Lung (tissue), 12 donors: ENCODE results near the gene STON1. TPM values are rescaled to one million over a fixed set of nuclear protein-coding genes. Genes with fewer than 3 reads are reported as not detected.
A peak's percentile ranks its signal among the peaks of the same experiment; 100 is the strongest.

Experiments
- ATAC-seq: fragments of 200-7000 bp; cut with Tn5 transposase; one replicate; pipeline ENCODE4 v1.9.1; 2020; ENCODE audit warnings: moderate number of reproducible peaks; ENCODE audit not compliant: insufficient read depth, low FRiP score
- DNase-seq, 3 donors: peaks; one replicate each; pipeline ENCODE4 v3.0.0-alpha.2; 2013 to 2017
- H3K27ac ChIP-seq, 2 donors: one replicate each; pipeline ENCODE4 v1.5.1; 2013; ENCODE audit warnings: mild to moderate bottlenecking in 2 of 2, moderate library complexity in 2 of 2, control low read depth in 1 of 2, inconsistent platforms in 1 of 2, low read depth in 1 of 2, low read length in 1 of 2
- H3K27me3 ChIP-seq, 3 donors: one replicate each; pipeline ENCODE4 v1.5.1; 2013; ENCODE audit warnings: low read length in 2 of 3; ENCODE audit not compliant: control insufficient read depth in 3 of 3, insufficient read depth in 3 of 3
- H3K36me3 ChIP-seq, 4 donors: one replicate each; pipeline ENCODE4 v1.5.1; 2013; ENCODE audit warnings: low read length in 4 of 4, mild to moderate bottlenecking in 1 of 4, moderate library complexity in 1 of 4; ENCODE audit not compliant: control insufficient read depth in 4 of 4, insufficient read depth in 4 of 4
- H3K4me1 ChIP-seq, 5 donors: one replicate each; pipeline ENCODE4 v1.5.1; 2013; ENCODE audit warnings: low read length in 5 of 5, mild to moderate bottlenecking in 2 of 5, moderate library complexity in 1 of 5; ENCODE audit not compliant: control insufficient read depth in 5 of 5, insufficient read depth in 5 of 5
- H3K4me3 ChIP-seq: one replicate; pipeline ENCODE4 v1.5.1; 2013; ENCODE audit warnings: mild to moderate bottlenecking, control low read depth, moderate library complexity
- H3K9ac ChIP-seq, 2 donors: one replicate each; pipeline ENCODE4 v1.5.1; 2013; ENCODE audit warnings: low read length in 2 of 2, control low read depth in 1 of 2; ENCODE audit not compliant: insufficient read depth in 1 of 2
- H3K9me3 ChIP-seq, 4 donors: one replicate each; pipeline ENCODE4 v1.5.1; 2013; ENCODE audit warnings: low read length in 3 of 4, mild to moderate bottlenecking in 1 of 4, moderate library complexity in 1 of 4; ENCODE audit not compliant: control insufficient read depth in 4 of 4, insufficient read depth in 3 of 4
- WGBS, 2 donors: extraction: QIAGEN DNeasy Blood & Tissue Kit; methylation state at CpG; one replicate each; pipeline ENCODE4 v1.1.7; 2013; 5-methylcytosine and 5-hydroxymethylcytosine counted together
- polyA plus RNA-seq, 2 donors: library from polyadenylated mRNA; stranded (reverse); fragments of 200-250 nt; gene quantifications; one replicate each; pipeline ENCODE4 v1.2.1, GENCODE V29; 2013
- total RNA-seq, 2 donors: library from RNA; depleted of rRNA in 1 of 2; stranded (reverse); fragments of >200 nt in 1 of 2; gene quantifications; one replicate each; pipeline ENCODE4 v1.2.1, GENCODE V29; 2014 to 2021
- TF ChIP-seq, protein P1 (sequence below): IDR thresholded peaks from 2 replicates; pipeline ENCODE4 v1.5.1; 2012; ENCODE audit warnings: mild to moderate bottlenecking; ENCODE audit errors: control extremely low read depth, extremely low read depth
- donor health status: control.
- donor health status: control.
- donor health status: Bipolar disorder and iron deficiency.
- donor health status: healthy.
- donor health status: DM: yes; HTN: yes; CAD: no.

Gene STON1
- total and polyA plus RNA-seq, 4 donors: 3.8 to 35.2 (median 10.5) TPM

DNA sequence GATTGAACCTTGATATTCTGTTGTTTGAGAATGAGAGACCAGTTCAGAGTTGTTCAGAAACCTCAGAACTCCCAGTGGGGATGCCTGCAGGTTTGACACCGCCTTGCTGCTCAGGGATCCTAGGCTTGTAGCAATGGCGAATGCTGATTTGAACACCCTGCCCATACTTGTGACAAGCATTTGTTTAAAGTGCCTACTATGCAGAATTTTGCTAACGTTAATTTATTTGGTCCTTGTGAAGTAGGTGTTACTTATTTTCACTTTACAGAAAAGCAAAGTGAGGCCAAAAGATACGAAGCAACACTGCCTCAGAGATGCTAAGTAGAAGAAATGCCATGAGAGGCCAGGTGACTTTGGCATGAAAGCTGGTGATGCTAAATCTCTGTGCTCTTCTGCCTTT lies 32.3 kb downstream of the STON1 start:
- H3K36me3 ChIP-seq: peaks cover 0 to 3% (median 0%) of the 10 kb centered on the region in 4 donors

GRCh38 chr2:48566592-48567310 lies 36.8 kb downstream of the STON1 start:
- no peak overlapping the region for H3K27ac ChIP-seq
- peak; percentile 61 to 72 (median 61) for DNase-seq

More for the DNA sequence above, 32.3 kb downstream of the STON1 start:
- TF ChIP-seq, protein P1, sequence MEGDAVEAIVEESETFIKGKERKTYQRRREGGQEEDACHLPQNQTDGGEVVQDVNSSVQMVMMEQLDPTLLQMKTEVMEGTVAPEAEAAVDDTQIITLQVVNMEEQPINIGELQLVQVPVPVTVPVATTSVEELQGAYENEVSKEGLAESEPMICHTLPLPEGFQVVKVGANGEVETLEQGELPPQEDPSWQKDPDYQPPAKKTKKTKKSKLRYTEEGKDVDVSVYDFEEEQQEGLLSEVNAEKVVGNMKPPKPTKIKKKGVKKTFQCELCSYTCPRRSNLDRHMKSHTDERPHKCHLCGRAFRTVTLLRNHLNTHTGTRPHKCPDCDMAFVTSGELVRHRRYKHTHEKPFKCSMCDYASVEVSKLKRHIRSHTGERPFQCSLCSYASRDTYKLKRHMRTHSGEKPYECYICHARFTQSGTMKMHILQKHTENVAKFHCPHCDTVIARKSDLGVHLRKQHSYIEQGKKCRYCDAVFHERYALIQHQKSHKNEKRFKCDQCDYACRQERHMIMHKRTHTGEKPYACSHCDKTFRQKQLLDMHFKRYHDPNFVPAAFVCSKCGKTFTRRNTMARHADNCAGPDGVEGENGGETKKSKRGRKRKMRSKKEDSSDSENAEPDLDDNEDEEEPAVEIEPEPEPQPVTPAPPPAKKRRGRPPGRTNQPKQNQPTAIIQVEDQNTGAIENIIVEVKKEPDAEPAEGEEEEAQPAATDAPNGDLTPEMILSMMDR: no peak
- Histone ChIP-seq H3K4me1 (peaks cover 0 to 8% (median 0%) of the 10 kb centered on the region in 5 donors), H3K4me3 (no peak overlapping the region), H3K9me3 (no peaks in the 10 kb centered on the region), H3K27me3 (no peaks in the 10 kb centered on the region), H3K9ac (no peak overlapping the region), H3K27ac (no peak overlapping the region)
- WGBS, 2 donors: 93 to 97% methylated on average over 4 of the region's 4 CpGs
- ATAC-seq (no peak), DNase-seq (no peak)

GRCh38 chr2:48567671-48568070 lies 37.7 kb downstream of the STON1 start:
- Histone ChIP-seq H3K36me3 (no peaks in the 10 kb centered on the region), H3K4me3 (no peak overlapping the region), H3K9ac (peak overlapping the region in 1 of 2 donors; percentile 33), H3K27me3 (no peaks in the 10 kb centered on the region), H3K4me1 (peaks cover 2 to 24% (median 5%) of the 10 kb centered on the region in 5 donors), H3K27ac (peak overlapping the region in 1 of 2 donors; percentile 15), H3K9me3 (no peaks in the 10 kb centered on the region)
- 78 to 83% methylated on average over 4 of the region's 4 CpGs for WGBS, 2 donors
- TF ChIP-seq, protein P1: no peak
- DNase-seq: peak; percentile 29 to 76 (median 67)
- no peak for ATAC-seq

More at GRCh38 chr2:48566592-48567310, 36.8 kb downstream of the STON1 start:
- H3K27me3 ChIP-seq: no peaks in the 10 kb centered on the region
- no peak for ATAC-seq
- H3K9ac ChIP-seq: no peak overlapping the region
- H3K4me3 ChIP-seq: no peak overlapping the region
- H3K4me1 ChIP-seq: peaks cover 2 to 20% (median 5%) of the 10 kb centered on the region in 5 donors
- H3K36me3 ChIP-seq: no peaks in the 10 kb centered on the region
- H3K9me3 ChIP-seq: no peaks in the 10 kb centered on the region
- TF ChIP-seq, protein P1: no peak
- 52 to 67% methylated on average over 7 of the region's 7 CpGs for WGBS, 2 donors
